Ovary (tissue), 3 donors: ENCODE data around the gene CDK4.

Experiments
- EP300 ChIP-seq: sonication (generic); formaldehyde crosslinking; IDR thresholded peaks from one replicate; pipeline ENCODE4 v1.6.1; 2017; ENCODE audit warnings: antibody characterized with exemption
- POLR2A ChIP-seq: fragments of 450-650 bp; IDR thresholded peaks from one replicate; pipeline ENCODE4 v1.6.1; 2017; ENCODE audit warnings: antibody characterized with exemption, mild to moderate bottlenecking, moderate library complexity
- TF ChIP-seq, protein P1 (sequence below), 3 donors: fragments of 450-650 bp in 2 of 3; fragments of 200-600 bp in 1 of 3; IDR thresholded peaks; one replicate each; pipeline versions ENCODE4 v1.5.1 to v1.8.0; 2016 to 2022; ENCODE audit warnings: antibody characterized with exemption in 3 of 3, mild to moderate bottlenecking in 1 of 3
- donor health status: DM: no; HTN: no; CAD: no.

DNA sequence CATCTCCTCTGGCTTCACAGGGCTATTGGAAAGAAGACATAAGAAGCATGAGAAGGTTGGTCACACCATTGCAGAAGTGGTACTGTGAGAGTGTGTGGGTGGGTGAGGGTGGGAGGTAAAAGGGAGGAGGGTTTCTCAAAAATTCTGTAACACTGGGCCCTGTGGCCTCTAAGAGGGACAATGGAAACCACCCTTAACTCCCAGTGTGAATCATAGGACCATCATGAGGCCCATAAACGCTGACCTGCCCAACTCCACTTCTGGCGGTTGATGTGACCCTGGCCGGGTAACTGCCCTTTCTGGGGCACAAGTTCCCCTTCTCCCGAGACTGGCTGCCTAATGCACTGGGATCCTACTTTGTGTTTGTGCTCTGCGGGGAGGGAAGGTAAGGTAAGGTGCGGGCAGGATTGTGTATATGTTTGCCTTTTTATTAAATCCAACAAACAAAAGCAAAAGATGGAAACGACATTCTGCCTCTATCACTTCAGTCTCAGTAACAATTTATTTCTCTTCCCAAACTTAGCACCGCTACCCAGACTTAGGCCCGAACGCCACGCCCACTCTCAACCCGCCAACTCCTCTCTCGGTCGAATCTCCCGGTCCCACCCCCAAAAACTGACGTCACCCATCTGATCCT lies 19.2 kb upstream of the CDK4 start:
- TF ChIP-seq, protein P1, sequence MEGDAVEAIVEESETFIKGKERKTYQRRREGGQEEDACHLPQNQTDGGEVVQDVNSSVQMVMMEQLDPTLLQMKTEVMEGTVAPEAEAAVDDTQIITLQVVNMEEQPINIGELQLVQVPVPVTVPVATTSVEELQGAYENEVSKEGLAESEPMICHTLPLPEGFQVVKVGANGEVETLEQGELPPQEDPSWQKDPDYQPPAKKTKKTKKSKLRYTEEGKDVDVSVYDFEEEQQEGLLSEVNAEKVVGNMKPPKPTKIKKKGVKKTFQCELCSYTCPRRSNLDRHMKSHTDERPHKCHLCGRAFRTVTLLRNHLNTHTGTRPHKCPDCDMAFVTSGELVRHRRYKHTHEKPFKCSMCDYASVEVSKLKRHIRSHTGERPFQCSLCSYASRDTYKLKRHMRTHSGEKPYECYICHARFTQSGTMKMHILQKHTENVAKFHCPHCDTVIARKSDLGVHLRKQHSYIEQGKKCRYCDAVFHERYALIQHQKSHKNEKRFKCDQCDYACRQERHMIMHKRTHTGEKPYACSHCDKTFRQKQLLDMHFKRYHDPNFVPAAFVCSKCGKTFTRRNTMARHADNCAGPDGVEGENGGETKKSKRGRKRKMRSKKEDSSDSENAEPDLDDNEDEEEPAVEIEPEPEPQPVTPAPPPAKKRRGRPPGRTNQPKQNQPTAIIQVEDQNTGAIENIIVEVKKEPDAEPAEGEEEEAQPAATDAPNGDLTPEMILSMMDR (IDR thresholded peaks at IDR 0.05), result no peak
- TF ChIP-seq EP300, result no peak
- no peak for TF ChIP-seq POLR2A
